Aorta (tissue), 5 donors: ENCODE measurements around the gene FREY1. TPM values are rescaled to one million over a fixed set of nuclear protein-coding genes. Genes with fewer than 3 reads are reported as not detected.
A peak's percentile ranks its signal among the peaks of the same experiment; 100 is the strongest.

Experiments used
- ATAC-seq: fragments of 200-7000 bp; cut with Tn5 transposase; one replicate; pipeline ENCODE4 v1.9.1; 2022; ENCODE audit warnings: moderate library complexity; ENCODE audit not compliant: low FRiP score
- DNase-seq, 2 donors: peaks; one replicate each; pipeline ENCODE4 v3.0.0-alpha.2; 2020
- H3K27ac ChIP-seq, 2 donors: one replicate each; pipeline ENCODE4 v1.5.1; 2013; ENCODE audit warnings: low read length in 2 of 2, mild to moderate bottlenecking in 2 of 2, moderate library complexity in 2 of 2, control low read depth in 1 of 2, inconsistent platforms in 1 of 2, low read depth in 1 of 2
- H3K27me3 ChIP-seq, 2 donors: one replicate each; pipeline ENCODE4 v1.6.1; 2013; ENCODE audit warnings: control low read depth in 1 of 2, low read length in 1 of 2, mild to moderate bottlenecking in 1 of 2, moderate library complexity in 1 of 2; ENCODE audit not compliant: insufficient read depth in 2 of 2, control insufficient read depth in 1 of 2
- H3K36me3 ChIP-seq, 2 donors: one replicate each; pipeline ENCODE4 v1.6.1; 2013; ENCODE audit warnings: control low read depth in 1 of 2, low read length in 1 of 2, mild to moderate bottlenecking in 1 of 2; ENCODE audit not compliant: insufficient read depth in 2 of 2, control insufficient read depth in 1 of 2
- H3K4me1 ChIP-seq, 2 donors: one replicate each; pipeline ENCODE4 v1.6.1; 2013; ENCODE audit warnings: low read length in 2 of 2, control low read depth in 1 of 2, mild to moderate bottlenecking in 1 of 2, moderate library complexity in 1 of 2; ENCODE audit not compliant: insufficient read depth in 2 of 2, control insufficient read depth in 1 of 2
- H3K4me3 ChIP-seq, 2 donors: one replicate each; pipeline ENCODE4 v1.5.1; 2013; ENCODE audit warnings: low read length in 2 of 2, control low read depth in 1 of 2, mild to moderate bottlenecking in 1 of 2
- H3K9me3 ChIP-seq: one replicate; pipeline ENCODE4 v1.6.1; 2013; ENCODE audit warnings: mild to moderate bottlenecking, low read length; ENCODE audit not compliant: control insufficient read depth
- WGBS, 2 donors: extraction: QIAGEN DNeasy Blood & Tissue Kit; methylation state at CpG; one replicate each; pipeline ENCODE4 v1.1.7; 2013; 5-methylcytosine and 5-hydroxymethylcytosine counted together
- intact Hi-C, 2 donors: fragments of 100-400 bp; cut with DNase I; formaldehyde crosslinking; loops; one replicate each; pipeline versions ENCODE4 v1.14.2 to v1.15.0; 2022
- polyA plus RNA-seq, 2 donors: library from polyadenylated mRNA; stranded (reverse); fragments of 200-250 nt; gene quantifications; one replicate each; pipeline ENCODE4 v1.2.3, GENCODE V29; 2013
- total RNA-seq, 2 donors: library from RNA; stranded (reverse); fragmentation: NEBNext Ultra II Directional; extraction: Animal tissue kit (Norgen Biotek cat#: 25700); gene quantifications; one replicate each; pipeline ENCODE4 v1.2.1, GENCODE V29; 2021
- donor health status: healthy with polysubstance abuse.
- donor health status: Bipolar disorder and iron deficiency.
- donor health status: DM: no; HTN: no; CAD: no.
- donor health status: DM: no; HTN: no; CAD: no.
- donor health status: DM: yes; HTN: yes; CAD: no.

Gene FREY1
- total and polyA plus RNA-seq, 4 donors: 0.65 to 0.87 TPM; not detected in 2

GRCh38 chr11:45870706-45871105 is 36.4 kb downstream of the FREY1 start:
- intact Hi-C loops: no loop called here
- no peak overlapping the region for H3K4me3 ChIP-seq
- no peaks in the 10 kb centered on the region for H3K27me3 ChIP-seq
- no peaks in the 10 kb centered on the region for H3K9me3 ChIP-seq
- peaks cover 0 to 37% of the 10 kb centered on the region in 2 donors for H3K36me3 ChIP-seq
- DNase-seq (no peak), ATAC-seq (no peak)
- no peak overlapping the region for H3K27ac ChIP-seq
- 88 to 92% methylated on average over 4 of the region's 4 CpGs for WGBS, 2 donors
- no peaks in the 10 kb centered on the region for H3K4me1 ChIP-seq

GRCh38 chr11:45869551-45869950 is 37.5 kb downstream of the FREY1 start:
- H3K4me3 ChIP-seq: no peak overlapping the region
- peak; percentile 8 for ATAC-seq
- no peaks in the 10 kb centered on the region for H3K4me1 ChIP-seq
- no peak for DNase-seq
- no peaks in the 10 kb centered on the region for H3K27me3 ChIP-seq
- intact Hi-C loops: no loop called here
- H3K9me3 ChIP-seq: no peaks in the 10 kb centered on the region
- H3K36me3 ChIP-seq: peaks cover 0 to 35% of the 10 kb centered on the region in 2 donors
- H3K27ac ChIP-seq: no peak overlapping the region
- 84% methylated on average over 12 of the region's 12 CpGs for WGBS, 2 donors

- Histone ChIP-seq H3K27ac (no peak overlapping the region), H3K4me1 (no peaks in the 10 kb centered on the region), H3K4me3 (no peak overlapping the region), H3K27me3 (no peaks in the 10 kb centered on the region), H3K9me3 (no peaks in the 10 kb centered on the region), H3K36me3 (peaks cover 3 to 16% of the 10 kb centered on the region in 2 donors)
- intact Hi-C loops: no loop called here
- no peak for ATAC-seq
- no peak for DNase-seq
Observed at GRCh38 chr11:45864041-45864440, 43.0 kb downstream of the FREY1 start.

- ATAC-seq: no peak
- H3K4me1 ChIP-seq: no peaks in the 10 kb centered on the region
- peak overlapping the region in 1 of 2 donors; percentile 47 for H3K27ac ChIP-seq
Observed at GRCh38 chr11:45860764-45861510, 46.1 kb downstream of the FREY1 start.

DNA sequence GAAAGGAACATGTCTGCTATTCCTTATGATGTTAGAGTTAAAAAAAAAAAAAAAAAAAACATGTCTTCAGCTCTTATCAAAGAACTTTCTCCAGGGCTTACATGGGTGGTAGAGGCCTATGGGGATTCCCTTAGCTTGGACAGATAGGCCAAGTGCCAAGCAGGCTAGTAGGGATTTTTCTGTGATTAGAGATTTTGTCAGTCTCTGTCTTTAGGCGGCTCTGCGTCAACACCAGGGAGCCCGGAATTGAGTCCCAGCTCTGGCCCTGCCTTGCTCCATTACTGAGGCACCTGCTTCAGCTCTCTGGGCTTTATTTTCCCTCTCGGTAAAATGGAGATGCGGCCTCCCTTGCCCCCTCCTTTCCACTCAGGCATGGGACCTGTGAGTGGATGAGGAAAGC is 46.7 kb downstream of the FREY1 start:
- peaks cover 3 to 9% of the 10 kb centered on the region in 2 donors for H3K36me3 ChIP-seq
- no peaks in the 10 kb centered on the region for H3K27me3 ChIP-seq
- no peak for DNase-seq
- no peak for ATAC-seq
- H3K4me1 ChIP-seq: no peaks in the 10 kb centered on the region
- intact Hi-C loops: no loop called here
- 87 to 88% methylated on average over 5 of the region's 5 CpGs for WGBS, 2 donors
- H3K4me3 ChIP-seq: no peak overlapping the region
- no peaks in the 10 kb centered on the region for H3K9me3 ChIP-seq
- H3K27ac ChIP-seq: peak overlapping the region in 1 of 2 donors; percentile 47

More at GRCh38 chr11:45860764-45861510, 46.1 kb downstream of the FREY1 start:
- Histone ChIP-seq H3K27me3 (no peaks in the 10 kb centered on the region), H3K4me3 (no peak overlapping the region), H3K9me3 (no peaks in the 10 kb centered on the region), H3K36me3 (peaks cover 3 to 11% of the 10 kb centered on the region in 2 donors)
- intact Hi-C loops: no loop called here
- WGBS, 2 donors: 39 to 52% methylated on average over 10 of the region's 10 CpGs
- no peak for DNase-seq

DNA sequence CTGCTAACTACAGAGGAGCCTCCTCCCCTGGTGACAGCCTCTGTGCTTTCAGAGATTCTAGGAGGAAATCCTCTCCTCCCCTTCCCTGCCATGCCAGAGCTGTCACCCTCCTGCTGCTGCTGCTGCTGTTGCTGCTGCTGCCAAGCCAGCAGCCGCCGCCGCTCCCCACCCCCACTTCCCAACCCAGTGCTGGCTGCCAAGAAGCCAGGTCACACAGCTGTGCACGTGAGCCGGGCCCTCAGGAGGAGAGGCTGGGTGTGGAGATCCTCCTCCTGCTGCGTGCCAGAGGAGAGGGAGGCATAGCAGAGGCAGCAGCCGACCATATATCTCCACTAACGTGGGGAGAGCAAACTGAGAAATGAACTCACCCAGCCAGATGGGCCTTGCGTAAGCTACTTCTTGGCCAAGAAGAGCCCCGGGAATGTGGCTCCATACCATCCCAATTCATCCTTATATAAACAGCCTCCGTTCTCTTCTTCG is 47.4 kb downstream of the FREY1 start:
- peaks cover 3 to 9% of the 10 kb centered on the region in 2 donors for H3K36me3 ChIP-seq
- H3K27me3 ChIP-seq: no peaks in the 10 kb centered on the region
- no peaks in the 10 kb centered on the region for H3K9me3 ChIP-seq
- no peak overlapping the region for H3K4me3 ChIP-seq
- H3K4me1 ChIP-seq: no peaks in the 10 kb centered on the region
- peak; percentile 92 to 97 for DNase-seq
- WGBS, 2 donors: 1 to 7% methylated on average over 12 of the region's 12 CpGs
- peak; percentile 89 for ATAC-seq
- intact Hi-C loops: no loop called here
- peak overlapping the region in 1 of 2 donors; percentile 52 for H3K27ac ChIP-seq

- no peak for ATAC-seq
- Histone ChIP-seq H3K4me3 (no peak overlapping the region), H3K27ac (peak overlapping the region in 1 of 2 donors; percentile 52), H3K36me3 (peaks cover 3 to 9% of the 10 kb centered on the region in 2 donors), H3K27me3 (no peaks in the 10 kb centered on the region), H3K4me1 (no peaks in the 10 kb centered on the region), H3K9me3 (no peaks in the 10 kb centered on the region)
- 76 to 80% methylated on average over 5 of the region's 5 CpGs for WGBS, 2 donors
- intact Hi-C loops: no loop called here
- DNase-seq: no peak
Observed at GRCh38 chr11:45858751-45859398, 48.2 kb downstream of the FREY1 start.

DNA sequence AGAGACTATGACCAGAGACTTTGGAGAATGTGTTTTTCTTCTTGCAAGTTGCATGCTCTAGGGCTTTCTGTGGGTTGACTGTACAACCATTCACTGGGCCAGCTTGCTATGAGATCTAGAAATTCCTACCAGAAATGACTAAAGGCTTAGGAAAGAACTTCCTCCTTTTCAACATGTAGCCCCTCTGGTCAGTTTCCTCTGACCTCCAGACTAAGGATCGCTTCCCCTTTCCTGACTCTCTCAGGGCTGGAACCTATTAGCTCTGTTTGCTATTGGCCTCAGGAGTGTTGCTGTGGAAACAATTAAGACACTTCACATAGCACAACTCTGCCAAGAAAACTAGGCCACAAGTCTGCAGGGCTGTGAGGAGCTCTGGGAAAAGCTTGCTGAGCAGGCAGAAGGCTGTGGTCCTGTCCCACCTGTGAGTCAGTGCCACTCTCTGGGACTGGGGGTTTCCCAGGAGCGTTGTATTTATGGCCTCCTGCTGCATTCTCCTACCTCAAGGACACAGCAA is 49.1 kb downstream of the FREY1 start:
- DNase-seq (peak in 1 of 2 donors; percentile 78), ATAC-seq (peak; percentile 63)
- Histone ChIP-seq H3K4me1 (no peaks in the 10 kb centered on the region), H3K4me3 (no peak overlapping the region), H3K36me3 (peaks cover 3 to 9% of the 10 kb centered on the region in 2 donors), H3K9me3 (no peaks in the 10 kb centered on the region), H3K27ac (peak overlapping the region in 1 of 2 donors; percentile 79), H3K27me3 (no peaks in the 10 kb centered on the region)
- intact Hi-C loops: no loop called here
- 2 to 4% methylated on average over 2 of the region's 2 CpGs for WGBS, 2 donors
